Activated CD4-positive, alpha-beta memory T cell treated with anti-CD3 and anti-CD28 coated beads for 36 hours (primary cell): ENCODE measurements around the gene TMPRSS7. TPM values are rescaled to one million over a fixed set of nuclear protein-coding genes. Genes with fewer than 3 reads are reported as not detected.

Experiments used
- CTCF ChIA-PET: fragments of 350-600 bp; sonication (Branson Sonifier 250); formaldehyde crosslinking; loops from one replicate; lab custom pipeline; 2021; ENCODE audit warnings: antibody characterized with exemption, inconsistent platforms; lab: Charles Lee
- POLR2A ChIA-PET: fragments of 350-600 bp; sonication (Branson Sonifier 250); formaldehyde crosslinking; loops from one replicate; lab custom pipeline; 2021; ENCODE audit warnings: antibody characterized with exemption; lab: Charles Lee
- DNase-seq: peaks from one replicate; pipeline ENCODE4 v3.0.0-alpha.2; 2020
- H3K27ac Mint-ChIP-seq: one replicate; pipeline ENCODE4 v1.8.0; 2021; ENCODE audit warnings: mixed read lengths
- H3K27me3 Mint-ChIP-seq: one replicate; pipeline ENCODE4 v1.8.0; 2021; ENCODE audit warnings: mixed read lengths
- H3K36me3 Mint-ChIP-seq: one replicate; pipeline ENCODE4 v1.8.0; 2021; ENCODE audit warnings: mixed read lengths
- H3K4me1 Mint-ChIP-seq: one replicate; pipeline ENCODE4 v1.8.0; 2021; ENCODE audit warnings: low read depth, mixed read lengths
- H3K4me3 Mint-ChIP-seq: one replicate; pipeline ENCODE4 v1.8.0; 2021; ENCODE audit warnings: mild to moderate bottlenecking, mixed read lengths
- H3K9me3 Mint-ChIP-seq: one replicate; pipeline ENCODE4 v1.8.0; 2021; ENCODE audit warnings: mixed read lengths
- intact Hi-C: fragments of 100-400 bp; cut with micrococcal nuclease; formaldehyde crosslinking; loops from one replicate; pipeline ENCODE4 v1.15.1; 2023
- total RNA-seq, 2 experiments: library from RNA; stranded (reverse); gene quantifications; one replicate each; pipeline ENCODE4 v1.2.3, GENCODE V29; 2021

TMPRSS7 gene
- total RNA-seq, 2 experiments from 2014 or later, result not detected

- Mint-ChIP-seq H3K4me1 (peaks cover 19% of the 10 kb centered on the region), H3K36me3 (no peaks in the 10 kb centered on the region), H3K27ac (no peak overlapping the region), H3K9me3 (no peaks in the 10 kb centered on the region), H3K27me3 (no peaks in the 10 kb centered on the region), H3K4me3 (no peak overlapping the region)
- ChIA-PET CTCF (interaction anchor here (1.5 kb wide), 2 partner anchors 23 to 179 kb away, joined by 4 to 8 read pairs; partner anchors contain the start of gene SLC9C1), POLR2A (no interaction called here)
- DNase-seq, result no peak
- intact Hi-C loops, result loop anchor here (5.0 kb wide), 2 partner anchors 188 to 418 kb away; no protein-coding TSS in a partner anchor
These were observed 80.1 kb downstream of the TMPRSS7 start for GRCh38 chr3:112114576-112115160.

- H3K36me3 Mint-ChIP-seq, result no peaks in the 10 kb centered on the region
- CTCF ChIA-PET, result interaction anchor here (1.5 kb wide), 1 partner anchor 22 kb away, joined by 8 read pairs; no protein-coding TSS in a partner anchor
- H3K27me3 Mint-ChIP-seq, result no peaks in the 10 kb centered on the region
- POLR2A ChIA-PET, result no interaction called here
- intact Hi-C loops, result no loop called here
- H3K4me3 Mint-ChIP-seq, result no peak overlapping the region
- DNase-seq, result peak; percentile 44
- H3K9me3 Mint-ChIP-seq, result no peaks in the 10 kb centered on the region
- no peak overlapping the region for H3K27ac Mint-ChIP-seq
- H3K4me1 Mint-ChIP-seq, result peaks cover 24% of the 10 kb centered on the region
These were observed 80.7 kb downstream of the TMPRSS7 start for GRCh38 chr3:112115161-112115739.

GRCh38 chr3:112115806-112116383 is 81.4 kb downstream of the TMPRSS7 start:
- DNase-seq, result no peak
- intact Hi-C loops, result no loop called here
- Mint-ChIP-seq H3K9me3 (no peaks in the 10 kb centered on the region), H3K27me3 (no peaks in the 10 kb centered on the region), H3K4me3 (no peak overlapping the region), H3K36me3 (no peaks in the 10 kb centered on the region), H3K27ac (no peak overlapping the region), H3K4me1 (peaks cover 28% of the 10 kb centered on the region)
- POLR2A ChIA-PET, result no interaction called here
- CTCF ChIA-PET, result interaction anchor here (1.1 kb wide), 1 partner anchor 415 kb away, joined by 3 read pairs; no protein-coding TSS in a partner anchor

- no peak overlapping the region for H3K4me3 Mint-ChIP-seq
- CTCF ChIA-PET, result interaction anchor here (1.0 to 1.1 kb wide), 2 partner anchors 176 to 414 kb away, joined by 3 to 4 read pairs; no protein-coding TSS in a partner anchor
- POLR2A ChIA-PET, result no interaction called here
These were observed 82.2 kb downstream of the TMPRSS7 start for GRCh38 chr3:112116748-112117186.

GRCh38 chr3:112117415-112117814 is 82.9 kb downstream of the TMPRSS7 start:
- DNase-seq, result no peak
- H3K36me3 Mint-ChIP-seq, result peaks cover 2% of the 10 kb centered on the region
- no peak overlapping the region for H3K27ac Mint-ChIP-seq
- no peaks in the 10 kb centered on the region for H3K27me3 Mint-ChIP-seq
- peaks cover 30% of the 10 kb centered on the region for H3K4me1 Mint-ChIP-seq
- H3K9me3 Mint-ChIP-seq, result no peaks in the 10 kb centered on the region
- H3K4me3 Mint-ChIP-seq, result no peak overlapping the region
- intact Hi-C loops, result no loop called here
- ChIA-PET POLR2A (no interaction called here), CTCF (interaction anchor here (1.0 to 1.1 kb wide), 4 partner anchors 175 to 416 kb away, joined by 3 to 4 read pairs (median 3); no protein-coding TSS in a partner anchor)

More at GRCh38 chr3:112116748-112117186, 82.2 kb downstream of the TMPRSS7 start:
- H3K36me3 Mint-ChIP-seq, result no peaks in the 10 kb centered on the region
- H3K4me1 Mint-ChIP-seq, result peaks cover 30% of the 10 kb centered on the region
- DNase-seq, result no peak
- intact Hi-C loops, result no loop called here
- H3K9me3 Mint-ChIP-seq, result no peaks in the 10 kb centered on the region
- no peaks in the 10 kb centered on the region for H3K27me3 Mint-ChIP-seq
- no peak overlapping the region for H3K27ac Mint-ChIP-seq

- Mint-ChIP-seq H3K27ac (no peak overlapping the region), H3K9me3 (no peaks in the 10 kb centered on the region), H3K4me1 (peaks cover 34% of the 10 kb centered on the region), H3K4me3 (no peak overlapping the region), H3K27me3 (no peaks in the 10 kb centered on the region), H3K36me3 (peaks cover 5% of the 10 kb centered on the region)
- intact Hi-C loops, result no loop called here
- DNase-seq, result no peak
- POLR2A ChIA-PET, result no interaction called here
- CTCF ChIA-PET, result interaction anchor here (1.0 to 1.1 kb wide), 3 partner anchors 175 to 415 kb away, joined by 3 to 4 read pairs (median 3); no protein-coding TSS in a partner anchor
These were observed 83.5 kb downstream of the TMPRSS7 start for GRCh38 chr3:112117841-112118571.

- ChIA-PET POLR2A (no interaction called here), CTCF (interaction anchor here (3.0 kb wide), 1 partner anchor 9 kb away, joined by 13 read pairs; no protein-coding TSS in a partner anchor)
- no peak for DNase-seq
- Mint-ChIP-seq H3K9me3 (no peaks in the 10 kb centered on the region), H3K4me3 (no peak overlapping the region), H3K27me3 (no peaks in the 10 kb centered on the region), H3K4me1 (peaks cover 38% of the 10 kb centered on the region), H3K36me3 (peaks cover 12% of the 10 kb centered on the region), H3K27ac (no peak overlapping the region)
- intact Hi-C loops, result no loop called here
These were observed 85.7 kb downstream of the TMPRSS7 start for GRCh38 chr3:112119962-112120836.

GRCh38 chr3:112121577-112122547 is 87.3 kb downstream of the TMPRSS7 start:
- Mint-ChIP-seq H3K27ac (no peak overlapping the region), H3K4me1 (peaks cover 49% of the 10 kb centered on the region), H3K27me3 (no peaks in the 10 kb centered on the region), H3K9me3 (no peaks in the 10 kb centered on the region), H3K4me3 (no peak overlapping the region), H3K36me3 (peaks cover 24% of the 10 kb centered on the region)
- intact Hi-C loops, result no loop called here
- ChIA-PET POLR2A (no interaction called here), CTCF (interaction anchor here (3.0 kb wide), 1 partner anchor 10 kb away, joined by 13 read pairs; no protein-coding TSS in a partner anchor)
- DNase-seq, result no peak

- H3K36me3 Mint-ChIP-seq, result peaks cover 24% of the 10 kb centered on the region
- H3K27me3 Mint-ChIP-seq, result no peaks in the 10 kb centered on the region
- ChIA-PET CTCF (interaction anchor here (1.2 kb wide), 1 partner anchor 13 kb away, joined by 3 read pairs; no protein-coding TSS in a partner anchor), POLR2A (interaction anchor here (0.7 kb wide), 1 partner anchor 21 kb away, joined by 3 read pairs; no protein-coding TSS in a partner anchor)
- peaks cover 59% of the 10 kb centered on the region for H3K4me1 Mint-ChIP-seq
- intact Hi-C loops, result no loop called here
- no peaks in the 10 kb centered on the region for H3K9me3 Mint-ChIP-seq
- H3K4me3 Mint-ChIP-seq, result no peak overlapping the region
- no peak overlapping the region for H3K27ac Mint-ChIP-seq
- DNase-seq, result no peak
These were observed 88.3 kb downstream of the TMPRSS7 start for GRCh38 chr3:112122870-112123269.

- Mint-ChIP-seq H3K9me3 (no peaks in the 10 kb centered on the region), H3K27me3 (no peaks in the 10 kb centered on the region), H3K4me3 (no peak overlapping the region), H3K4me1 (peaks cover 64% of the 10 kb centered on the region), H3K27ac (no peak overlapping the region), H3K36me3 (peaks cover 24% of the 10 kb centered on the region)
- CTCF ChIA-PET, result interaction anchor here (1.2 kb wide), 1 partner anchor 13 kb away, joined by 3 read pairs; no protein-coding TSS in a partner anchor
- no peak for DNase-seq
- intact Hi-C loops, result no loop called here
- POLR2A ChIA-PET, result interaction anchor here (0.7 kb wide), 1 partner anchor 20 kb away, joined by 3 read pairs; no protein-coding TSS in a partner anchor
These were observed 89.0 kb downstream of the TMPRSS7 start for GRCh38 chr3:112123548-112123947.
